ENCODE results near the gene CA10.

Gene CA10

GRCh38 chr17:51855806-51856205, 302.7 kb downstream of the CA10 start:
- no peak for DNase-seq

- no peak for DNase-seq
Measured at GRCh38 chr17:51853857-51854256, 304.7 kb downstream of the CA10 start.

- DNase-seq: no peak
Measured at GRCh38 chr17:51852603-51853002, 305.9 kb downstream of the CA10 start.

GRCh38 chr17:51850201-51850600, 308.3 kb downstream of the CA10 start:
- DNase-seq: no peak

GRCh38 chr17:51848451-51848850, 310.1 kb downstream of the CA10 start:
- no peak for DNase-seq

- no peak for DNase-seq
Measured at GRCh38 chr17:51846566-51846965, 311.9 kb downstream of the CA10 start.

GRCh38 chr17:51845776-51846175, 312.7 kb downstream of the CA10 start:
- no peak for DNase-seq

- no peak for DNase-seq
Measured at GRCh38 chr17:51842763-51843162, 315.8 kb downstream of the CA10 start.

- no peak for DNase-seq
Measured at GRCh38 chr17:51841669-51842068, 316.8 kb downstream of the CA10 start.

- DNase-seq: no peak
Measured at GRCh38 chr17:51840688-51841087, 317.8 kb downstream of the CA10 start.

GRCh38 chr17:51833620-51834019, 324.9 kb downstream of the CA10 start:
- DNase-seq: no peak

- no peak for DNase-seq
Measured at GRCh38 chr17:51833045-51833444, 325.5 kb downstream of the CA10 start.

- no peak for DNase-seq
Measured at GRCh38 chr17:51830886-51831285, 327.6 kb downstream of the CA10 start.

- no peak for DNase-seq
Measured at GRCh38 chr17:51830451-51830850, 328.1 kb downstream of the CA10 start.

- DNase-seq: no peak
Measured at GRCh38 chr17:51828901-51829300, 329.6 kb downstream of the CA10 start.

- DNase-seq: no peak
Measured at GRCh38 chr17:51827140-51827539, 331.4 kb downstream of the CA10 start.

- DNase-seq: no peak
Measured at GRCh38 chr17:51820766-51821165, 337.7 kb downstream of the CA10 start.

GRCh38 chr17:51820252-51820651, 338.3 kb downstream of the CA10 start:
- no peak for DNase-seq

GRCh38 chr17:51819341-51820219, 338.9 kb downstream of the CA10 start:
- DNase-seq: no peak

- DNase-seq: no peak
Measured at GRCh38 chr17:51818777-51819176, 339.7 kb downstream of the CA10 start.

- no peak for DNase-seq
Measured at GRCh38 chr17:51817955-51818354, 340.6 kb downstream of the CA10 start.

- no peak for DNase-seq
Measured at GRCh38 chr17:51817117-51817516, 341.4 kb downstream of the CA10 start.

GRCh38 chr17:51815097-51815496, 343.4 kb downstream of the CA10 start:
- DNase-seq: no peak

GRCh38 chr17:51814521-51814920, 344.0 kb downstream of the CA10 start:
- DNase-seq: no peak

- DNase-seq: no peak
Measured at GRCh38 chr17:51813784-51814174, 344.7 kb downstream of the CA10 start.

All from NCI-H2171 treated with DMSO at 0.1 percent for 48 hours (cell line).